Suprapubic skin (tissue), 4 donors: ENCODE results near the gene MIA2. TPM values are rescaled to one million over a fixed set of nuclear protein-coding genes. Genes with fewer than 3 reads are reported as not detected.
"Not testable (repeated sequence)": the region's sequence is repeated elsewhere in the genome, so short reads cannot be mapped to it uniquely, and the experiment has no call there.

Experiments used
- DNase-seq, 2 donors: peaks; one replicate each; pipeline ENCODE4 v3.0.0-alpha.2; 2019; ENCODE audit warnings: low spot score in 2 of 2
- H3K27ac ChIP-seq: fragments of 200-600 bp; sonication (generic); one replicate; pipeline ENCODE4 v1.5.1; 2019
- H3K27me3 ChIP-seq: fragments of 200-600 bp; sonication (generic); one replicate; pipeline ENCODE4 v1.5.1; 2019
- H3K36me3 ChIP-seq: fragments of 200-600 bp; sonication (generic); one replicate; pipeline ENCODE4 v1.5.1; 2019
- H3K4me1 ChIP-seq: fragments of 200-600 bp; sonication (generic); one replicate; pipeline ENCODE4 v1.5.1; 2019
- H3K4me3 ChIP-seq: fragments of 200-600 bp; sonication (generic); one replicate; pipeline ENCODE4 v1.5.1; 2019; ENCODE audit warnings: mild to moderate bottlenecking
- H3K9me3 ChIP-seq: fragments of 200-600 bp; sonication (generic); one replicate; pipeline ENCODE4 v1.5.1; 2019
- EP300 ChIP-seq: sonication (generic); formaldehyde crosslinking; IDR thresholded peaks from one replicate; pipeline ENCODE4 v1.6.1; 2017; ENCODE audit warnings: antibody characterized with exemption
- POLR2A ChIP-seq, 2 donors: fragments of 450-650 bp; IDR thresholded peaks; one replicate each; pipeline ENCODE4 v1.6.1; 2017; ENCODE audit warnings: antibody characterized with exemption in 2 of 2, mild to moderate bottlenecking in 2 of 2, moderate library complexity in 2 of 2
- POLR2AphosphoS5 ChIP-seq, 3 donors: sonication (generic); formaldehyde crosslinking; IDR thresholded peaks; one replicate each; pipeline ENCODE4 v1.6.1; 2017; ENCODE audit warnings: antibody characterized with exemption in 3 of 3
- WGBS: methylation state at CpG from one replicate; pipeline ENCODE4 v1.1.5; 2018; 5-methylcytosine and 5-hydroxymethylcytosine counted together
- total RNA-seq, 4 donors: library from RNA; depleted of rRNA; stranded (reverse); fragments of >200 nt; gene quantifications; one replicate each; pipeline ENCODE4 v1.1.0, GENCODE V29; 2016
- TF ChIP-seq, protein P1 (sequence below), 2 donors: fragments of 200-600 bp in 1 of 2; fragments of 450-650 bp in 1 of 2; sonication (generic) in 1 of 2; IDR thresholded peaks; one replicate each; pipeline ENCODE4 v1.5.1; 2016 to 2019; ENCODE audit warnings: antibody characterized with exemption in 2 of 2, mild to moderate bottlenecking in 1 of 2, moderate library complexity in 1 of 2

The MIA2 gene
- total RNA-seq, 4 donors from 2014 or later, result 15.3 to 19.4 (median 18.0) TPM

DNA sequence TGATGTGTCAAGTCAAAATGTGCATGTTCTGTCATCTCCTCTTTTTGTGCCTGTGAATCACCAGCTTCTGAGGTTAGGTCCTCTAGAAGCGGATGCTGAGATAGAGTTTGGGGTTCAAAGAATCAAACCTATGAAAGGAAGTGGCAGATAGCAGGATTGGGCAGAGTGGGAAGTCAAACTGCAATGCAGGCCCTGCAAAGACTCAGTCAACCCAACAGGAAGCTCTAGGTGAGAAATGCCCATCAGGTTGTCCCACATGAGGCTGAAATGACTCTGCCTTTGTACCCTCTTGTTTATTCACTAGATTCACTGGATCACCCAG is 4.5 kb upstream of the MIA2 start:
- no peaks in the 10 kb centered on the region for H3K36me3 ChIP-seq
- H3K4me3 ChIP-seq, result no peak overlapping the region
- H3K9me3 ChIP-seq, result no peaks in the 10 kb centered on the region
- no peaks in the 10 kb centered on the region for H3K4me1 ChIP-seq
- H3K27ac ChIP-seq, result no peak overlapping the region
- H3K27me3 ChIP-seq, result no peaks in the 10 kb centered on the region
- no peak for DNase-seq
- TF ChIP-seq POLR2A (IDR thresholded peaks at IDR 0.05), result no peak
- TF ChIP-seq POLR2AphosphoS5 (IDR thresholded peaks at IDR 0.05), result no peak
- TF ChIP-seq EP300, result no peak
- TF ChIP-seq, protein P1, sequence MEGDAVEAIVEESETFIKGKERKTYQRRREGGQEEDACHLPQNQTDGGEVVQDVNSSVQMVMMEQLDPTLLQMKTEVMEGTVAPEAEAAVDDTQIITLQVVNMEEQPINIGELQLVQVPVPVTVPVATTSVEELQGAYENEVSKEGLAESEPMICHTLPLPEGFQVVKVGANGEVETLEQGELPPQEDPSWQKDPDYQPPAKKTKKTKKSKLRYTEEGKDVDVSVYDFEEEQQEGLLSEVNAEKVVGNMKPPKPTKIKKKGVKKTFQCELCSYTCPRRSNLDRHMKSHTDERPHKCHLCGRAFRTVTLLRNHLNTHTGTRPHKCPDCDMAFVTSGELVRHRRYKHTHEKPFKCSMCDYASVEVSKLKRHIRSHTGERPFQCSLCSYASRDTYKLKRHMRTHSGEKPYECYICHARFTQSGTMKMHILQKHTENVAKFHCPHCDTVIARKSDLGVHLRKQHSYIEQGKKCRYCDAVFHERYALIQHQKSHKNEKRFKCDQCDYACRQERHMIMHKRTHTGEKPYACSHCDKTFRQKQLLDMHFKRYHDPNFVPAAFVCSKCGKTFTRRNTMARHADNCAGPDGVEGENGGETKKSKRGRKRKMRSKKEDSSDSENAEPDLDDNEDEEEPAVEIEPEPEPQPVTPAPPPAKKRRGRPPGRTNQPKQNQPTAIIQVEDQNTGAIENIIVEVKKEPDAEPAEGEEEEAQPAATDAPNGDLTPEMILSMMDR (IDR thresholded peaks at IDR 0.05), result no peak
- WGBS, result 82% methylated on average over 1 of the region's 1 CpG

DNA sequence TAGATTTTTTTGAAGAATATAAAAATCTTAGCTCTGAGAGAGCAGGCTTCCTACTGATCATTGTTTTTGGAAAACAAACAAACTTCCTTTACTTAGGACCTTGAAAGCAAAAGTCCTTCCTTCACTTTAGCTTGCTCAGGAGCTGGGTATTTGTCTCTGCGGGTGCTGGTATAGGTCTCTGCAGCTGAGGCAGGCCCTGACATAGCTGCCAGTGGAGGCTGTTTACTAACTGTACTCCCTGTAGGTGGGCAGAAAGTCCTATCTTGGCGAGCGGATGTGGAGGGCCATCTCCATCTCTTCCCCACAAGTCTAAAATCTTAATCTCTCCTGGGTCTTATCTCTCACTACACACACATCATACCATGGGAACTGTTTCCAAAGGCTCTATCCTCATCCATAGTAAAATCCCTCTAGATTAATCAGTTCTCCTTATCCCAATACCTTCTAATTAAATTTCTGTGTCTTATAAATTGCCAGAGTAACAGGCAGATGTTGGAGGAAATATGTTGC is 4.1 kb upstream of the MIA2 start:
- 79% methylated on average over 3 of the region's 3 CpGs for whole genome bisulfite sequencing
- Histone ChIP-seq H3K4me3 (no peak overlapping the region), H3K36me3 (no peaks in the 10 kb centered on the region), H3K27me3 (no peaks in the 10 kb centered on the region), H3K9me3 (no peaks in the 10 kb centered on the region), H3K27ac (no peak overlapping the region), H3K4me1 (no peaks in the 10 kb centered on the region)
- no peak for TF ChIP-seq POLR2A (IDR thresholded peaks at IDR 0.05)
- TF ChIP-seq, protein P1 (IDR thresholded peaks at IDR 0.05), result no peak
- no peak for TF ChIP-seq POLR2AphosphoS5 (IDR thresholded peaks at IDR 0.05)
- no peak for TF ChIP-seq EP300
- no peak for DNase-seq

DNA sequence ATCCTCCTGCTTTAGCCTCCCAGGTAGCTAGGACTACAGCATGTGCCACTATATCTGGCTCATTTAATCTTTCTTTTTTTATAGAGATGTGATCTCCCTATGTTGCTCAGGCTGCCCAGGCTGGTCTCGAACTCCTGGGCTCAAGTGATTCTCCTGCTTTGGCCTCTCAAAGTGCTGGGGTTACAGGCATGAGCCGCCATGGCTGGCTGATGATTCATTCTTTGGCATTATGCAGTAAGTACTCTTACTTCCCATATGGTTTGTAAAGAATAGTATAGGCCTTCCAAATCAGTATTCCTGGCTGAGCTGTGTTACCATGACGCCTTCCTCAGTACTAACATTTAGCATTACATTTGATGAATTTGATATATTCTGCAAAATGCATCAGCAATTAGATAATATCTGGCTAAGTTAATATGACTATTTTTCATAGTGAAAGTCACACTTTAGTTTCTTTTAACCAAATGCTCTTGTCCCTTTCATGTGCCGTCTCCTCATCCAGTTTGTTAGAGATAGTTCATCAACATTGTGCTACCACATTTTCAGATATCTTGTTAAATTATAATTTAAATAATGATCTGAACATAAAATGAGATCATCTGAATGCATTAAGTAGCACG is 3.2 kb upstream of the MIA2 start:
- no peaks in the 10 kb centered on the region for H3K4me1 ChIP-seq
- no peak overlapping the region for H3K4me3 ChIP-seq
- no peaks in the 10 kb centered on the region for H3K36me3 ChIP-seq
- no peak for TF ChIP-seq POLR2AphosphoS5 (IDR thresholded peaks at IDR 0.05)
- TF ChIP-seq, protein P1 (IDR thresholded peaks at IDR 0.05), result no peak
- no peak for TF ChIP-seq POLR2A (IDR thresholded peaks at IDR 0.05)
- no peak for TF ChIP-seq EP300
- H3K9me3 ChIP-seq, result no peaks in the 10 kb centered on the region
- DNase-seq, result no peak
- H3K27ac ChIP-seq, result no peak overlapping the region
- H3K27me3 ChIP-seq, result no peaks in the 10 kb centered on the region
- WGBS, result 68% methylated on average over 5 of the region's 5 CpGs

DNA sequence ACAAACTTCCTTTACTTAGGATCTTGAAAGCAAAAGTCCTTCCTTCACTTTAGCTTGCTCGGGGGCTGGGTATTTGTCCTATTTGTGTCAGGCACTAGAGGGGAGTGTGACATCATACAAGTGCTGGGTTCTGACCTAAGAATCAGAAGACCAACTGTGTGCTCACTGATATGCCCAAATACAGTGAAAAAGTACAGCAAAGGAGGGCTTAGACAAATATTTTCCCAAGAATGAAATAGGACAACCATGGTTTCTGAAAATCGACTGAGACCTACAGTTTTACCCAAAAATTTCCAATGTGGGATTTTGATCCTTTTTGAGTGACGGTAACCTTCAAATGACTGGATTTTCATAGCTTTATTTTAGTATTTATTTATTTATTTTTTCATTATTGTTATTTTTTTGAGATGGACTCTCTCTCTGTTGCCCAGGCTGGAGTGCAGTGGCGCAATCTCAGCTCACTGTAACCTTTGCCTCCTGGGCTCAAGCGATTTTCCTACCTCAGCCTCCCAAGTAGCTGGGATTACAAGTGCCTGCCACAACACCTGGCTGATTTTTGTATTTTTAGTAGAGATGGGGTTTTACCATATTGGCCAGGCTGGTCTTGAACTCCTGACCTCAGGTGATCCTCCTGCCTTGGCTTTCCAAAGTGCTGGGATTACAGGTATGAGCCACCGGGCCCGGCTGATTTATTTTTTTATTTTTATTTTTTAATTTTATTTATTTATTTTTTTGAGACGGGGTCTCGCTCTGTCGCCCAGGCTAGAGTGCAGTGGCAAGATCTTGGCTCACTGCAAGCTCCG is 1.8 kb upstream of the MIA2 start:
- not testable (repeated sequence) for H3K9me3 ChIP-seq, H3K4me3 ChIP-seq, H3K27me3 ChIP-seq, H3K36me3 ChIP-seq, H3K27ac ChIP-seq, DNase-seq, H3K4me1 ChIP-seq
- 91% methylated on average over 11 of the region's 11 CpGs for WGBS

DNA sequence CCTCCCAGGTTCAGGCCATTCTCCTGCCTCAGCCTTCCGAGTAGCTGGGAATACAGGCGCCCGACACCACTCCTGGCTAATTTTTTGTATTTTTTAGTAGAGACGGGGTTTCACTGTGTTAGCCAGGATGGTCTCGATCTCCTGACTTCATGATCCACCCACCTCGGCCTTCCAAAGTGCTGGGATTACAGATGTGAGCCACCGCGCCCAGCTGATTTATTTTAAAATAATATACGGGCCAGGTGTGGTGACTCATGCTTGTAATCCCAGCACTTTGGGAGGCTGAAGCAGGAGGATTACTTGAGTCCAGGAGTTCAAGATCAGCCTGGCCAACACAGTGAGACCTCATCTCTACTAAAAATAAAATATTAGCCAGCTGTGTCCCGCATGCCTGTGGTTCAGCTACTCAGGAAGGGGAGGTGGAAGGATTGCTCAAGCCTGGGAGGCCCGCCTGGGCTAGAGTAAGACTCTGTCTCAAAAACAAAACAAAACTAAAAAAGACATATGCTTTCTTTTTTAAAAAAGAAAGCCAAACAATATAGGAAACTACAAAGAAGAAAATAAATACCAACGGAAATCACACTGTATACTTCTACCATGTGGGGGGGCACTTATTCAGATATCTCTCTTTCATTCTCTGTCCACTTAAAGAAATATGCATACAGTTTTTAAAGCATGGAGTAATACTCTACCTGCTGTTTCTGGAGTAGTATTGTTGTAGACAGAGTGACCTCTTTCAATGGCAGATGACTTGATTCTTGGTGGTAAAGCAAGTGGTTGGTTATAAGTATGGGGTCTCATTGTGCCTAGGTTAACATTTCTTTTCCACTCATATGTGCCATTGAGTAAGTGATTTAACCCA is 930 bp upstream of the MIA2 start:
- DNase-seq, result no peak

DNA sequence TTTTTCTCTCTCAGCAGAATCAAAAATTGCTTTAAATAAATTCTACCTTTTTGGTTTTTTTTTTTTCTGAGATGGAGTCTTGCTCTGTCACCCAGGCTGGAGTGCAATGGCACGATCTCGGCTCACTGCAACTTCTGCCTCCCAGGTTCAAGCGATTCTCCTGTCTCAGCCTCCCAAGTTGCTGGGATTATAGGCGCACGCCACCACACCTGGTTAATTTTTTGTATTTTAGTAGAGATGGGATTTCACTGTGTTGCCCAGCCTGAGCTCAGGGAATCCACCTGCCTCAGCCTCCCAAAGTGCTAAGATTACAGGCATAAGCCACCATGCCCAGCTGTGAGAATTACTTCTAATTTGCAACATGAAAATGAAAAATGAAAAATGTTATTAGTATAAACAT is 1.3 kb downstream of the MIA2 start:
- H3K9me3 ChIP-seq, H3K4me3 ChIP-seq, H3K4me1 ChIP-seq, H3K27ac ChIP-seq, H3K36me3 ChIP-seq, DNase-seq, H3K27me3 ChIP-seq: not testable (repeated sequence)
- 97% methylated on average over 5 of the region's 5 CpGs for WGBS

More for the DNA sequence above, 930 bp upstream of the MIA2 start:
- H3K4me3 ChIP-seq, result no peak overlapping the region
- H3K27ac ChIP-seq, result no peak overlapping the region
- H3K36me3 ChIP-seq, result no peaks in the 10 kb centered on the region
- no peaks in the 10 kb centered on the region for H3K9me3 ChIP-seq
- no peaks in the 10 kb centered on the region for H3K4me1 ChIP-seq
- no peaks in the 10 kb centered on the region for H3K27me3 ChIP-seq
- WGBS, result 76% methylated on average over 12 of the region's 12 CpGs
- TF ChIP-seq, protein P1 (IDR thresholded peaks at IDR 0.05), result no peak
- TF ChIP-seq POLR2A (IDR thresholded peaks at IDR 0.05) (no peak), POLR2AphosphoS5 (IDR thresholded peaks at IDR 0.05) (no peak), EP300 (no peak)

DNA sequence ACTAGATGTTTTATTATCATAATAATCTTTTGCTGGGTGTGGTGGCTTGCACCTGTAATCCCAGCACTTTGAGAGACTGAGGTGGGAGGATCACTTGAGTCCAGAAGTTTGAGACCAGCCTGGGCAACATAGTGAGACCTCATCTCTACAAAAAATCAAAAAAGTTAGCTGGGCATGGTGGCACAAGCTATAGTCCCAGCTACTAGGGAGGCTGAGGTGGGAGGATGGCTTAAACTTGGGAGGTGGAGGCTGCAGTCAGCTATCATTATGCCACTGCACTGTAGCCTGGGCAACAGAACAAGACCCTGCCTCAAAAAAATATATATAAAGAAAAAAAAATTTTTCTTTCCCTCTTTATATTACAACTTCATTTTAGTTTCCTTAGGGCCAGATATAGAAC is 1.8 kb downstream of the MIA2 start:
- H3K27me3 ChIP-seq, H3K4me3 ChIP-seq, DNase-seq, H3K36me3 ChIP-seq, H3K4me1 ChIP-seq, H3K9me3 ChIP-seq, H3K27ac ChIP-seq: not testable (repeated sequence)
